NCI-H2171 treated with DMSO at 0.1 percent for 48 hours (cell line): ENCODE data around the gene JADE1.

Experiments
- DNase-seq: peaks from one replicate; lab custom pipeline; 2025; lab: John Stamatoyannopoulos, UW

The JADE1 gene

GRCh38 chr4:128879283-128879682, 69.8 kb downstream of the JADE1 start:
- no peak for DNase-seq

DNA sequence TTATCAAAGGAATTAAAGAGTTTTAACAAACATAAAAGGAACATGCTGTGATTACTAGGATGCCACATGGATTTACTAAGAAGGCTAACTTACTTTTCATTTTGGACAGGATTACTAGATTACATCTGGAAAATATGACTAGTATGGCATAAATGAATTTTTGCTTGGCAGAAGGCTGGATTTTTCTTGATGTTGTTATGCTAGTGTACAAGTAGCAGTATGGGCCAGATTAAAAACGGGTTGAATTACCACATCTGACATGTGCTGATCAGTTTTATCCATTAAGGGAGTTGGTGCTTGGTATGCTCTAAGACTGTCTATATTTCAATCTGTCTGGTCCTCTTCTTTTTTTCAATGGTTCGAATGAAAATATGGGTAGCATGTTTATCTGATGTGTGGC, 70.5 kb downstream of the JADE1 start:
- no peak for DNase-seq

DNA sequence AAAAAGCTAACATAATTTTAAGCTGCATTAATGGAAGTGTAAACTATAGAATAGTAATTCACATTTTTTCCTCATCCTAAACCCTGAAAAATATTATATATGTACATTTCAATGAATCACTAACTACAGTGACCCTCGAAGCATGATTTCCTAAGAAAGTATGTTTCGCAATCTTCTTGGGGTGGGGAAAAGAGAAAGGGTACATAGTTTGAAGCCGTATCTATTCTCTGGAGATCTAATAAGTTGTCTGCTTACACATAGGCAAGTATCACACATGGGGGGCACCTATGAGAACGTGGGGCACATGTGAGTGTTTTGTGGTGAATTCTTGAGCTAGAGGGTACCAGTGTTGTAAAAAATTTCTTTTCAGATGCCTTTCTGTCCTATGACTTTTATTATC, 71.2 kb downstream of the JADE1 start:
- DNase-seq, result no peak

DNA sequence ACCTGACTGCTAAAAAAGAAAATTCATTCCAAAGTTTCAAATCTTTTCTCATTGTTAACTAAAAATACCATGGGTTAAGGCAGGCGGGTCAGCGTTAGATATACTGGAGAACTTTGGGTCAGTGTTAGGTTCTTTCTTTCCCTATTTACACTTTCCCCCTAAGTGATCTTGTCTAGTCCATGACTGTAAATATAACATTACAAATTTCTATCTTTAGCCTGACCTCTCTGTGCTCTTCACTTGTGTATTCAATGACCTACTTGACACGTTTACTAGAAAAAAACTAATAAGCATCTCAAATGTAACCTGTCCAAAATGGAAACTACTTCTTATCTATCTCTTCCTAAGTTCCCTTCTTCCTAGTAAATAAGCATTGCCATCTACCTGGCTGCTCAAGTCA, 95.3 kb downstream of the JADE1 start:
- DNase-seq, result no peak

- DNase-seq, result no peak
Observed at GRCh38 chr4:128906581-128906980, 97.1 kb downstream of the JADE1 start.

DNA sequence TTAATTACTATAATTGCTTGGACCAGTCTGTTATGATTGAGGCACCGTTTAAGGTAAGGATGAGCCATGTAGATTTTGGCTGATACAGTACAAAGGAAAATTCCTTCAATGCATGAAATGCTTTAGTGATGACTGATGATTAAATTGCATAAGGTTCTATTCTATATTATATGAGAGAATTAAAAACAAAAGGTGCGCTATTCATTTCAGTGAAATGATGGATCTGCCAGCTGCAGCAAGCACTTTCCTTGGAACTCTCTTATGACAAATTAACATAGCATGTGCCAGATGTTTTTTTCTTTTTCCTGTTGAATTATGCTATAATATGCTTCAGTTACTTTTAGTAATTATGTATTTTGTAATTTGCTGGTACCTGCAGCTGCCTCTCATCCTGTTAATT, 98.5 kb downstream of the JADE1 start:
- DNase-seq, result peak; percentile 5

DNA sequence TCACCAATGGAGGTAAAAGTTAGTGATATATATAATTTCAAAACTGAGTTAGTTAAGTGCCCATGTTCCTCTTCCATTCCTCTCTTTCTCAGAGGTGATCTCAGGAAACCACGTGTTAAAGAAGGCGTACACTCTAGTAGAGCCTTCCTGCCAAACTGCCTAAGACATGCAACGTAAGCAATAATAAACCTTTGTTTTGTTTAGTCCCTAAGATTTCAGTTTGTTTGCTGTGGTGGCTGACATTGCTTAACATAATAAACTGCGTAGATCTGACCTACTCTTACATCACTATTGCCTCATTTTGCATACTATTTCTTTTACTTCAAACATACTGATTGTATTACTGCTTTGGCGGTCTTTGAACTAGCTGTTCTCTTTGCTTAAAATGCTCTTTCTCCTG, 99.2 kb downstream of the JADE1 start:
- no peak for DNase-seq

DNA sequence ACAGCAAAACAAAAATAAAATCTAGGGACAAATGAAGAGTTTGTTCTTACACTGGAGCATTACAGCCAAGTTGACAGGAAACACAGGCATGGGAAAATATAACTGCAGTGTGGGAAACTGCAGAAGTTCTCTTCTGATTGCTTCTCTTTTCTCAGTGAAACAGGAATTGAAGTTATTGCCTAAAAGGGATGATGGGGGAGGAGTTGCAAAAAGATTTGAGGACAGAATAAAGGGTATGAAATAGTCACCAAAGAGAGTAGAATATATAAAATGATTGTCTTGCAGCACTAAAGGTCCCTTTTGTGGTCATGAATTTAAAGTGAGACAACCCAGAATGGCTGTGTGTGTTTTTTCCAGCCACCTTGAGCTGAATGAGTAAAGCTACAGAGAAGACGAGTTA, 103.7 kb downstream of the JADE1 start:
- DNase-seq, result no peak

- no peak for DNase-seq
Observed at GRCh38 chr4:128915544-128915943, 106.0 kb downstream of the JADE1 start.

DNA sequence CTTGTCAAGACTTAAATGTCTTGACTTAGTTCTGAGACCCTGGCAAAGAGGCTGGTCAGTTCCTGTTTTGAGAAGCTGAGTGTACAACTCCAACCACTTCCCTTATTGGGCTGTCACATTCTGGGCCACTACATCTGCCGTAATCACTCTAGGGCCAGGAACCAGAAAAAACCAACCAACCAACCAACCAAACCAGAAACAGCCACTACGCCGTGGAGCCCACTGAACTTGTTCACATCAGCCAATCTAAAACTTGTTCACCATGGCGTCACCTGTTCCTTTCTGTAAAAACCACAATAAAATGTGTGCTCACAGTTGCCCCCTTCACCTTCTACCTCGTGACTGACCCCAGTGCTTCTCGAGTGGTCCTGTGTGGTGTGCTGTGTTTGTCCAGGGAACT, 107.3 kb downstream of the JADE1 start:
- DNase-seq, result no peak

DNA sequence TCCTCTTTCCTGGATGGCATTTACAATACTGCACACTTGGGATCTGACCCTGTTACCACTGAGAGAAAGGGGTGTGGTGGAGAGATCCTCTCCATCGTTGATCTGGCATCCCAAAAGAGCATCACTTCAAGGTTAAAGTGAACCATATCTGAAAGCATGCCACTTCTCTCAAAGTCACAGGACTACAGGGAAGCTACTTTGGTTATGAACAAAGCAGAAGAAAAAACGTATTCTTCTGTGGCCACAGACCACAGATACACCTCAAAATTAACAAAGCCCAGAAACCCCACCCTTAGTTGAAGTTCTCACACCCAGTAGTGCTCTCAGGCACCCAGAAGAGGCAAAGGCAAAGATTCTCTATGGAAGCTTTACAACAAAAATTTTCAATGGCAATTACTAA, 108.3 kb downstream of the JADE1 start:
- DNase-seq, result no peak

DNA sequence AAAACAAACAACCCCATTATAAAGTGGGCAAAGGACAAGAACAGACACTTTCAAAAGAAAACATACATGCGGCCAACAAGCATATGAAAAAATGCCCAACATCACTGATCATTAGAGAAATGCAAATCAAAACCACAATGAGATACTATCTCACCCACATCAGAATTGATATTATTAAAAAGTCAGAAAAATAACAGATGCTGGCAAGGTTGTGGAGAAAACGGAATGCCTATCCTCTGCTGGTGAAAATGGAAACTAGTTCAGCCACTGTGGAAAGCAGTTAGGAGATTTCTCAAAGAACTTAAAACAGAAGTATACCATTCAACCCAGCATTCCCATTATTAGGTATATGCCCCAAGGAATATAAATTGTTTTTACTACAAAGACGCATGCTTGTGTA, 112.5 kb downstream of the JADE1 start:
- DNase-seq, result no peak
